Muscle layer of colon (tissue), 2 donors: ENCODE measurements around the gene MCRIP2.

ENCODE experiments used
- H3K27ac ChIP-seq: one replicate; pipeline ENCODE4 v1.7.0; 2013; ENCODE audit warnings: low read depth, mild to moderate bottlenecking, low read length, moderate library complexity
- H3K27me3 ChIP-seq, 2 donors: one replicate each; pipeline ENCODE4 v1.7.0; 2013; ENCODE audit warnings: low read length in 2 of 2, mild to moderate bottlenecking in 2 of 2; ENCODE audit not compliant: insufficient read depth in 2 of 2, control insufficient read depth in 1 of 2
- H3K36me3 ChIP-seq: one replicate; pipeline ENCODE4 v1.7.0; 2013; ENCODE audit warnings: mild to moderate bottlenecking, low read length; ENCODE audit not compliant: insufficient read depth
- H3K4me1 ChIP-seq: one replicate; pipeline ENCODE4 v1.7.0; 2013; ENCODE audit warnings: mild to moderate bottlenecking, low read length; ENCODE audit not compliant: insufficient read depth
- H3K4me3 ChIP-seq, 2 donors: one replicate each; pipeline ENCODE4 v1.7.0; 2013; ENCODE audit warnings: low read length in 2 of 2, low read depth in 1 of 2, mild to moderate bottlenecking in 1 of 2, moderate library complexity in 1 of 2
- H3K9ac ChIP-seq: one replicate; pipeline ENCODE4 v1.7.0; 2013; ENCODE audit warnings: low read length
- H3K9me3 ChIP-seq: one replicate; pipeline ENCODE4 v1.7.0; 2013; ENCODE audit warnings: mild to moderate bottlenecking, low read length
- donor health status: abdominal sarcoma.
- donor health status: Adenocarcinoma of cecum.

MCRIP2 gene

DNA sequence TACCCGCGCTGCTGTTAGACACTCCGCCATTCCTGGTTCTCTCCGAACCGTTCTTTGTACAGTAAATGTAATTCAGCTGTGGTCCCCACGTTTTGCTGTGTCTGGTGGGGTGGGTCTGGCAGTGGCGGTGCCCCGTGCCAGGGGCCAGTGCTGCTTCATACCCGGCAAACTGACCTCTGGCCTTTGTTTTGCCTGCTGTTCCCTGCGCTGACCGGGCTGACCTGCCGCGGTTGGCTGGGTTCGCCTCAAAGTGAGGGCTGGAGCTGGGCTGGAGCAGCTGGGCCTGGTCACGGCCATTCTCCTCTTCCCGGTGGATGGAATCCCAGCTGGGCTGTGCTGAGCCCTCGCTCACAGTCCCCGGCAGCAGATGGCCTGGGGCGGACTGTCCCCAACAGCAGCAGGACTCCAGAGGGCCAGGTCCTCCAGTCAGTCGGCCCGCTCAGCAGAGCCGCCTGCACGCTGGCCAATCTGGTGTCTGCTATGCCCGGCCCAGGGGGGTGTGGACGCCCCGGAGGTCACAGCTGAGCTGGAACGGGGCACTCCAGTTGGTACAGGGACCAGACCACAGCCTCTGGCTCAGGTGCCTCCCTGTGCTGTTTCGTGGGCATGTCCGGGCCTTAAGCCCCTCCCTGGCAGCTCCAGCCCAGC, 12.3 kb upstream of the MCRIP2 start:
- H3K27me3 ChIP-seq, result peaks cover 0 to 10% of the 10 kb centered on the region in 2 donors
- H3K27ac ChIP-seq, result no peak overlapping the region
- H3K9me3 ChIP-seq, result no peaks in the 10 kb centered on the region
- no peaks in the 10 kb centered on the region for H3K4me1 ChIP-seq
- no peak overlapping the region for H3K4me3 ChIP-seq
- peaks cover 7% of the 10 kb centered on the region for H3K36me3 ChIP-seq
- H3K9ac ChIP-seq, result no peak overlapping the region

DNA sequence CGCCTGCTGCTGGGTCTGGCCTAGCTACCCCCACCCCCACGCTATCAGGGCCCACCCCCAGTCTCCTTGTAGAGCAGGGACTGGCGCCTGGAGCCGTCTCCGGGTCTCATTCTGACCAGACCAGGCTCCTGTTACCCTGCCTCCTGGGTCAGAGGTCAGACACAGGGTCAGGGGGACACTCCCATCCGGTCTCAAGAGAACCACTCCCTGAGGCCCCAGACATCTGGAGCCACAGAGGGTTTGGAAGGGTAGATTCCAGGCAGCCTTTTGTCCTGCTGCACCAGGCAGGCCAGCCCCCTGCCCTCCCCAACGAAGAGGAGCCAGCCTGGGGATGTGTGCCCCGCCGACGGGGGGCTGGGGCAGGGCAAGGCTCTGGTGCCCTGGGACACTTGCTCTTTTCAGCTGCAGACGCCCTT, 11.8 kb upstream of the MCRIP2 start:
- no peak overlapping the region for H3K4me3 ChIP-seq
- H3K9ac ChIP-seq, result no peak overlapping the region
- H3K9me3 ChIP-seq, result no peaks in the 10 kb centered on the region
- no peaks in the 10 kb centered on the region for H3K4me1 ChIP-seq
- H3K27me3 ChIP-seq, result peaks cover 0 to 10% of the 10 kb centered on the region in 2 donors
- no peak overlapping the region for H3K27ac ChIP-seq
- H3K36me3 ChIP-seq, result peaks cover 9% of the 10 kb centered on the region

DNA sequence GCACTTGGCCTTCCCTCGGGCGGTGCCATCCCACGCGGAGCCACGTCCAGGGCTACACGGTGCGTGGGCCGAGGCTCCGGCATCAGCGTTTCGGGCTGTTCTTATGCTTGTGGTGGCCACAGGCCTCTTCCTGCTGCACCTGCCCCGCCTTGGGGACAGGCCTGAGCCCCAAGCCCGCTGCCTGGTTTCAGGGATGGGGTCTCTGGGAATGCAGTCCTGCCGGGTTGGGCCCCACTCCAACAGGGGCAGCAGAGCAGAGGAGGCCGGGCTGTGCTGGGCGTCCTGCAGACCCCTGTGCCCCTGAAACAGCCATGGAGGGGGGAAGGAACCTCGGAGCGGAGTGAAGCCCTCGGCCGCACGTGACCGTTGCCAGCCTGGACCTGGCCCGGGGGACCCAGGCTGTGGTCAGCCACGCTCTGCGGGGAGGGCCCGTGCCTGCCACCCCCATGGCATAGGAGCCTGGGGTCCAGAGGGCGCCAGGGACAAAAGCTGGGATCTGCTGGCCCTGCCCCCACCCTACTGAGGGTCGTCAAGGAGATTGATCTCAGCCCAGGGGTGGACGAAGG, 11.3 kb upstream of the MCRIP2 start:
- peaks cover 0 to 10% of the 10 kb centered on the region in 2 donors for H3K27me3 ChIP-seq
- no peak overlapping the region for H3K27ac ChIP-seq
- H3K4me1 ChIP-seq, result peaks cover 5% of the 10 kb centered on the region
- H3K9me3 ChIP-seq, result no peaks in the 10 kb centered on the region
- no peak overlapping the region for H3K4me3 ChIP-seq
- no peak overlapping the region for H3K9ac ChIP-seq
- peaks cover 9% of the 10 kb centered on the region for H3K36me3 ChIP-seq

DNA sequence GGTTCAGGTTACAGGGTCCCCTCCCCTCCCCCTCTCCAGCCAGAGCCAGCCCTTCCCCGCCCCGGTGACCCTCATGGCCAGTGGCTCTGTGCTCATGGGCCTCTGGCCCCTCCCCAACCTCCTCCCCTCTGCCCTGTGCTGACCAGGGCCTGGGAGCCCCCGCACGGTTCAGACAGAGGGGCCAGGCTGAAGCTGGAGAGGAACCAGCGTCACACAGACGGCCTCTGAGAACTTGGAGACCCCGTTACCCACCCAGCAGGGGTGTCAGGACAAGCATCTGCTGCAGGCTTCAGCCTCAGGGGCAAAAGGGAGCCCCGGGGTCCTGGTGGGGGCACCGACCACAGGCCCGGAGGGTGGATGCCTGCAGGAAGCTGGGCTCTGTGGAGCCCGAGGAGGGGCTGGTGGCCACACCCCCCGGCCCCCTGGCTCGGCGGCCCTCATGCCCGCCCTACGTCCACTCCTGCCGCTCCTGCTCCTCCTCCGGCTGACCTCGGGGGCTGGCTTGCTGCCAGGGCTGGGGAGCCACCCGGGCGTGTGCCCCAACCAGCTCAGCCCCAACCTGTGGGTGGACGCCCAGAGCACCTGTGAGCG, 10.7 kb upstream of the MCRIP2 start, which contains the start of gene WFIKKN1:
WFIKKN1 (plus strand) TSS at position 171 of the 591 bp plus-strand sequence; CDS start at position 440, 269 bp downstream.
- peaks cover 8% of the 10 kb centered on the region for H3K4me1 ChIP-seq
- H3K27me3 ChIP-seq, result peaks cover 0 to 10% of the 10 kb centered on the region in 2 donors
- no peaks in the 10 kb centered on the region for H3K9me3 ChIP-seq
- H3K9ac ChIP-seq, result no peak within 1 kb of the TSS
- no peak within 1 kb of the TSS for H3K4me3 ChIP-seq
- H3K36me3 ChIP-seq, result peaks cover 9% of the 10 kb centered on the region
- no peak within 1 kb of the TSS for H3K27ac ChIP-seq

DNA sequence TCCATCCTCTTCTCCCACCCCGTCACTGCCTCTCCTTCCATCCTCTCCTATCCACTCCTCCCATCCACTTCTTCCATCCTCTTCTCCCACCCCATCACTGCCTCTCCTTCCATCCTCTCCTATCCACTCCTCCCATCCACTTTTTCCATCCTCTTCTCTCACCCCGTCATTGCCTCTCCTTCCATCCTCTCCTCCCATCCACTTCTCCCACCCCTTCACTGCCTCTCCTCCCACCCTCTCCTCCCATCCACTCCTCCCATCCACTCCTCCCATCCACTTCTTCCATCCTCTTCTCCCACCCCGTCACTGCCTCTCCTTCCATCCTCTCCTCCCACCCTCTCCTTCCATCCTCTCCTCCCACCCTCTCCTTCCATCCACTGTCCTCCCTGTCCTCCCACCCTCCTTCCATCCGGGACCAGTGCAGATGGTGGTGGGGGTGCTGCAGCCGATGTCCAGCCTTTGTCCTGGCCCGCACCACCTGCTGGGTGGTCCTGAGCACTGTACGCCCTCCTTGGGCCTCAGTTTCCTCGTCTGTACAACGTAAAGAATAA, 9.7 kb upstream of the MCRIP2 start:
- Histone ChIP-seq H3K4me1 (peaks cover 8% of the 10 kb centered on the region), H3K27me3 (peaks cover 0 to 10% of the 10 kb centered on the region in 2 donors), H3K4me3 (no peak overlapping the region), H3K36me3 (peaks cover 9% of the 10 kb centered on the region), H3K9me3 (no peaks in the 10 kb centered on the region), H3K27ac (no peak overlapping the region), H3K9ac (no peak overlapping the region)

DNA sequence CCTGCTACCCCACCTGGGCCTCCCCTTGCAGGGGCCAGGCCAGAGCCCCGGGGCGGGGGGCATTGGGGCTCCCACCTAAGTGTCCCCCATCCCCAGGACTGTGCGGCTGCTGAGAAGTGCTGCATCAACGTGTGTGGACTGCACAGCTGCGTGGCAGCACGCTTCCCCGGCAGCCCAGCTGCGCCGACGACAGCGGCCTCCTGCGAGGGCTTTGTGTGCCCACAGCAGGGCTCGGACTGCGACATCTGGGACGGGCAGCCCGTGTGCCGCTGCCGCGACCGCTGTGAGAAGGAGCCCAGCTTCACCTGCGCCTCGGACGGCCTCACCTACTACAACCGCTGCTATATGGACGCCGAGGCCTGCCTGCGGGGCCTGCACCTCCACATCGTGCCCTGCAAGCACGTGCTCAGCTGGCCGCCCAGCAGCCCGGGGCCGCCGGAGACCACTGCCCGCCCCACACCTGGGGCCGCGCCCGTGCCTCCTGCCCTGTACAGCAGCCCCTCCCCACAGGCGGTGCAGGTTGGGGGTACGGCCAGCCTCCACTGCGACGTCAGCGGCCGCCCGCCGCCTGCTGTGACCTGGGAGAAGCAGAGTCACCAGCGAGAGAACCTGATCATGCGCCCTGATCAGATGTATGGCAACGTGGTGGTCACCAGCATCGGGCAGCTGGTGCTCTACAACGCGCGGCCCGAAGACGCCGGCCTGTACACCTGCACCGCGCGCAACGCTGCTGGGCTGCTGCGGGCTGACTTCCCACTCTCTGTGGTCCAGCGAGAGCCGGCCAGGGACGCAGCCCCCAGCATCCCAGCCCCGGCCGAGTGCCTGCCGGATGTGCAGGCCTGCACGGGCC, 8.9 kb upstream of the MCRIP2 start:
- Histone ChIP-seq H3K4me3 (no peak overlapping the region), H3K27me3 (peaks cover 0 to 10% of the 10 kb centered on the region in 2 donors), H3K27ac (no peak overlapping the region), H3K36me3 (peaks cover 9% of the 10 kb centered on the region), H3K9me3 (no peaks in the 10 kb centered on the region), H3K4me1 (peaks cover 8% of the 10 kb centered on the region), H3K9ac (no peak overlapping the region)

DNA sequence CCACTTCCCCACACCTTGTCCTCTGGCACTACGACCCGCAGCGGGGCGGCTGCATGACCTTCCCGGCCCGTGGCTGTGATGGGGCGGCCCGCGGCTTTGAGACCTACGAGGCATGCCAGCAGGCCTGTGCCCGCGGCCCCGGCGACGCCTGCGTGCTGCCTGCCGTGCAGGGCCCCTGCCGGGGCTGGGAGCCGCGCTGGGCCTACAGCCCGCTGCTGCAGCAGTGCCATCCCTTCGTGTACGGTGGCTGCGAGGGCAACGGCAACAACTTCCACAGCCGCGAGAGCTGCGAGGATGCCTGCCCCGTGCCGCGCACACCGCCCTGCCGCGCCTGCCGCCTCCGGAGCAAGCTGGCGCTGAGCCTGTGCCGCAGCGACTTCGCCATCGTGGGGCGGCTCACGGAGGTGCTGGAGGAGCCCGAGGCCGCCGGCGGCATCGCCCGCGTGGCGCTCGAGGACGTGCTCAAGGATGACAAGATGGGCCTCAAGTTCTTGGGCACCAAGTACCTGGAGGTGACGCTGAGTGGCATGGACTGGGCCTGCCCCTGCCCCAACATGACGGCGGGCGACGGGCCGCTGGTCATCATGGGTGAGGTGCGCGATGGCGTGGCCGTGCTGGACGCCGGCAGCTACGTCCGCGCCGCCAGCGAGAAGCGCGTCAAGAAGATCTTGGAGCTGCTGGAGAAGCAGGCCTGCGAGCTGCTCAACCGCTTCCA, 8.1 kb upstream of the MCRIP2 start:
- Histone ChIP-seq H3K27ac (no peak overlapping the region), H3K4me1 (peaks cover 8% of the 10 kb centered on the region), H3K4me3 (no peak overlapping the region), H3K9ac (no peak overlapping the region), H3K36me3 (peaks cover 9% of the 10 kb centered on the region), H3K9me3 (no peaks in the 10 kb centered on the region), H3K27me3 (peaks cover 0 to 10% of the 10 kb centered on the region in 2 donors)

DNA sequence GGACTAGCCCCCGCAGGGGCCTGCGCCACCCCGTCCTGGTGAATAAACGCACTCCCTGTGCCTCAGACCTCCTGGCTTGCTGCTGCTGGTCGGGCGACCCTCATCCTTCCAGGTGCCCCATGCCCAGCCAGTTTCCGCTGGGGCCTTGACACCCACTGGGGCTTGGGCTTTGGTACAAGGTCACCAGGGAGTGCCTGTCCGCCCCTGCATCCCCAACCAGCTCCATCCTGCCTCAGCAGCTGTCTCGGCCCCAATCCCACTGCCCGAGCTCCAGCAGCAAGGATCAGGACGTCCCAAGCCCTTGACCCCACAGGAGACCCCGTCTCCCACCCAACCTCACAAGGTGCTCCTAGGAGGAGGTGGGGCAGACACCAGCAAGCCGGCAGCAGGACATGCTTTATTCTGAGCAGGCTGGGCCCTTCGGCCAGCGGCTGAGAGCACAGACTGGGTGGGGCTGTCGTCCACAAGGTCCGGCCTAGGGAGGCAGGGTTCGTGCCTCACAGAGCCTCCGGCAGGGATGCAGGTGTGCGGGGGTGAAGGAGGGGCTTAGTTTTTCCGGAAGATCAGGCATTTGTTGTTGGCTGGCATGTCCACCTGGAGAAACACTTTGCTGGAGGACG, 7.5 kb upstream of the MCRIP2 start:
- Histone ChIP-seq H3K36me3 (peaks cover 9% of the 10 kb centered on the region), H3K9me3 (no peaks in the 10 kb centered on the region), H3K4me1 (peaks cover 8% of the 10 kb centered on the region), H3K27ac (no peak overlapping the region), H3K27me3 (peaks cover 0 to 10% of the 10 kb centered on the region in 2 donors), H3K4me3 (no peak overlapping the region), H3K9ac (no peak overlapping the region)

DNA sequence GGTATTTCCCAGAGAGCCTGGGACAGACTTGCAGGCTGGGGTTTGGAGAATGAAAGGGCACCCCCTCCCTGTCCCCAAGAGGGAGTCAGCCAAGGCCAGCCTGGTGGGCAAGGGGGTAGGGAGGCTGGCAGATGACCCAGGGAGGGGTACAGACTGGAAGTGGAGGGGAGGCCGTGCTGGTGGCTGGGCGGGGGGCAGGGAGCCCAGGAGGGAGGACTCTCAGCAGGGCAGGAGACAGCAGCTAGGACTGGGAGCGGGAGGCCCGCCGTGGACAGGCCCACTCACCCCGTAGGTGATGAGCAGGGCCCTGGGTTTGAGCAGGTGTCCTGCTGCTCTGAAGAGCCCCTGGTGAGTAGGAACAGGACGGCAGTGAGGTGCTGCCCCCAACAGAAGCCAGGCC, 6.6 kb upstream of the MCRIP2 start:
- Histone ChIP-seq H3K9ac (no peak overlapping the region), H3K36me3 (peaks cover 9% of the 10 kb centered on the region), H3K27ac (no peak overlapping the region), H3K4me1 (peaks cover 8% of the 10 kb centered on the region), H3K4me3 (peak overlapping the region; percentile 82 to 96), H3K9me3 (no peaks in the 10 kb centered on the region), H3K27me3 (peaks cover 0 to 10% of the 10 kb centered on the region in 2 donors)

DNA sequence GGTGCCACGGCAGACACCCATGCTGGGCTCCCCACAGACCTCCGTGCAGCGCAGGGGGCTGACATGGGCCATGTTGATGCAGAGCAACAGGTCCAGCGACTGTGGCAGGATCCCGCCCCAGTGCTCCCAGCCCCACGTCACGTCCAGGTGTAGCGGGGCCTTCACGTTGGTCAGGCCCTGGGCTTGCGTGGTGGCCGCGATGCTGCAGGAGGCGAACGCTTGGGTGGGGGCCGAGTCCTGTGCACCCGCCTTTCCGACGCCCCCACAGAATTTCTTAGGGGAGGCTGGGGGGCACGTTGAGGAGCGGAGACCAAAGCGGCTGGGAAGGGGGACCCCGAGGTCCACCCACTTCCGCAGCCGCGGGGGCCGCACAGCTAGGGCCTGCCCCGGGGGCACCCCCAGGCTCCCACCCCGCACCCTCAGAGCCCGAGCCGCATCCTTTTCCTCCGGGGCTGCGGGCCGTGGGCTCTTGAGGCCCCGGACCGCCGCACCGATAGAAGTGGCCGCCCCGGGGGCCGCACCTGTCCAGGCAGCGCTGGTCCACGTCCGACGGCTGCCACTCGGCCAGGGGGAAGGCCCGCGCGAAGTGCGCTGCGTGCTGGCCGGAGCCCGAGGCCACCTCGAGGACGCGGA, 5.9 kb upstream of the MCRIP2 start:
- no peak overlapping the region for H3K9ac ChIP-seq
- peaks cover 9% of the 10 kb centered on the region for H3K36me3 ChIP-seq
- H3K4me3 ChIP-seq, result peak overlapping the region; percentile 82 to 96
- H3K9me3 ChIP-seq, result no peaks in the 10 kb centered on the region
- H3K4me1 ChIP-seq, result peaks cover 8% of the 10 kb centered on the region
- H3K27me3 ChIP-seq, result peaks cover 0 to 9% of the 10 kb centered on the region in 2 donors
- H3K27ac ChIP-seq, result peak overlapping the region; percentile 99
